ENCODE data around the gene PNLDC1. TPM values are rescaled to one million over a fixed set of nuclear protein-coding genes. Genes with fewer than 3 reads are reported as not detected.

Gene PNLDC1
- total and polyA plus RNA-seq, 9 of the 15 experiments (the other 6 are each of a cell fraction or from before 2014, with no cell fraction given): 0.12 TPM; not detected in 8

- TF ChIP-seq NRF1 (conservative IDR thresholded peaks at IDR 0.05 in 1 of 2, IDR thresholded peaks at IDR 0.05 in 1 of 2): peak; percentile 95 to 96
- peak; percentile 76 for TF ChIP-seq POU5F1 (IDR thresholded peaks at IDR 0.05; ENCODE audit: borderline replicate concordance, low read depth, low read length, partially characterized antibody)
- TF ChIP-seq GTF2A2 (tag; IDR thresholded peaks at IDR 0.05): no peak
- TF ChIP-seq SMAD1 (IDR thresholded peaks at IDR 0.05; ENCODE audit: low read depth, low read length, partially characterized antibody): no peak
- TF ChIP-seq, protein P1, sequence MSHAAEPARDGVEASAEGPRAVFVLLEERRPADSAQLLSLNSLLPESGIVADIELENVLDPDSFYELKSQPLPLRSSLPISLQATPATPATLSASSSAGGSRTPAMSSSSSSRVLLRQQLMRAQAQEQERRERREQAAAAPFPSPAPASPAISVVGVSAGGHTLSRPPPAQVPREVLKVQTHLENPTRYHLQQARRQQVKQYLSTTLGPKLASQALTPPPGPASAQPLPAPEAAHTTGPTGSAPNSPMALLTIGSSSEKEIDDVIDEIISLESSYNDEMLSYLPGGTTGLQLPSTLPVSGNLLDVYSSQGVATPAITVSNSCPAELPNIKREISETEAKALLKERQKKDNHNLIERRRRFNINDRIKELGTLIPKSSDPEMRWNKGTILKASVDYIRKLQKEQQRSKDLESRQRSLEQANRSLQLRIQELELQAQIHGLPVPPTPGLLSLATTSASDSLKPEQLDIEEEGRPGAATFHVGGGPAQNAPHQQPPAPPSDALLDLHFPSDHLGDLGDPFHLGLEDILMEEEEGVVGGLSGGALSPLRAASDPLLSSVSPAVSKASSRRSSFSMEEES (CRISPR knock-in tag; IDR thresholded peaks at IDR 0.05): no peak
- TF ChIP-seq BDP1 (IDR thresholded peaks at IDR 0.05; ENCODE audit: insufficient read depth, insufficient read length): no peak
- TF ChIP-seq MEF2A (IDR thresholded peaks at IDR 0.05; ENCODE audit: control insufficient read depth, low read depth, low read length): no peak
- no peak for TF ChIP-seq ZNF175 (CRISPR knock-in tag; IDR thresholded peaks at IDR 0.05; ENCODE audit: low read depth)
- TF ChIP-seq ZBTB1 (CRISPR knock-in tag; IDR thresholded peaks at IDR 0.05; ENCODE audit: borderline replicate concordance, low read depth): no peak
- TF ChIP-seq ARNT (IDR thresholded peaks at IDR 0.05): no peak
- peak; percentile 23; the same call in 1 of the 2 replicates for TF ChIP-seq POLR2AphosphoS5 (IDR thresholded peaks at IDR 0.05; ENCODE audit: control insufficient read depth, insufficient read depth, low read depth, low read length)
- no peak for TF ChIP-seq ARID3B (CRISPR knock-in tag; IDR thresholded peaks at IDR 0.05; ENCODE audit: borderline replicate concordance)
- TF ChIP-seq LARP7 (IDR thresholded peaks at IDR 0.05): peak; percentile 43; the same call in 1 of the 2 replicates
- no peak for TF ChIP-seq WHSC1 (IDR thresholded peaks at IDR 0.05; ENCODE audit: low read length)
- TF ChIP-seq ZNF764 (CRISPR knock-in tag; IDR thresholded peaks at IDR 0.05; ENCODE audit: low read depth): no peak
- peak; percentile 28; the same call in 1 of the 2 replicates for TF ChIP-seq CC2D1A (IDR thresholded peaks at IDR 0.05)
- no peak for TF ChIP-seq SETDB1 (IDR thresholded peaks at IDR 0.05; ENCODE audit: low read length)
- no peak for TF ChIP-seq ZNF311 (CRISPR knock-in tag; IDR thresholded peaks at IDR 0.05)
- peak; percentile 65 for TF ChIP-seq E2F8 (IDR thresholded peaks at IDR 0.05; ENCODE audit: low read depth, partially characterized antibody)
- TF ChIP-seq ZNF143 (CRISPR knock-in tag; IDR thresholded peaks at IDR 0.05): no peak
- no peak for TF ChIP-seq ZNF24 (IDR thresholded peaks at IDR 0.05)
- peak; percentile 39; the same call in 1 of the 2 replicates for TF ChIP-seq ZKSCAN1 (IDR thresholded peaks at IDR 0.05; ENCODE audit: low read depth, low read length)
- no peak for TF ChIP-seq FOXM1 (IDR thresholded peaks at IDR 0.05; ENCODE audit: low read depth)
- TF ChIP-seq FOXM1 (CRISPR knock-in tag; IDR thresholded peaks at IDR 0.05; ENCODE audit: low read depth): peak; percentile 31
Measured at GRCh38 chr6:159761873-159762680, 38.0 kb upstream of the PNLDC1 start, which contains the start of gene ACAT2 (continued).
